Measurements from ENCODE around the gene SELENOI. TPM values are rescaled to one million over a fixed set of nuclear protein-coding genes. Genes with fewer than 3 reads are reported as not detected.
A peak's percentile ranks its signal among the peaks of the same experiment; 100 is the strongest.

Gene SELENOI
- total and polyA plus RNA-seq, 2 experiments from 2014 or later, result 8.4 to 67.8 TPM

DNA sequence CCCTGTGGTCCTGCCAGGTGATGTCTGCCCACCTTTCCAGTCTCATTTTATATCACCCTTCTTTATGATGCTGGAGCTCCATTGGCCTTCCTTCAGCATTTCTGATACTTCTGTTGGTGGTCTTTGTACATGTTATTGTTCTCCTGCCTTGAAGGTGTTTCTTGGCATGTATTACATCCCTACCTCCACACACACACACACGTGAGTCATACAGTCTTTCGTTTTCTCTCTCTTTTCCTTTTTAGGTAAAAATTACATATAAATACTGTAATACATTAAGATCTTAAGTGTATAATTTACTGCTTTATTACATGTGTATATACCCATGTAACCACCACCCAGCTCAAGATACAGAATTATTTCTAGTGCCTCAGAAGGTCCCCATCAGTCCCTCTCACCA, 10.8 kb downstream of the SELENOI start (continued):
- TF ChIP-seq, protein P1, sequence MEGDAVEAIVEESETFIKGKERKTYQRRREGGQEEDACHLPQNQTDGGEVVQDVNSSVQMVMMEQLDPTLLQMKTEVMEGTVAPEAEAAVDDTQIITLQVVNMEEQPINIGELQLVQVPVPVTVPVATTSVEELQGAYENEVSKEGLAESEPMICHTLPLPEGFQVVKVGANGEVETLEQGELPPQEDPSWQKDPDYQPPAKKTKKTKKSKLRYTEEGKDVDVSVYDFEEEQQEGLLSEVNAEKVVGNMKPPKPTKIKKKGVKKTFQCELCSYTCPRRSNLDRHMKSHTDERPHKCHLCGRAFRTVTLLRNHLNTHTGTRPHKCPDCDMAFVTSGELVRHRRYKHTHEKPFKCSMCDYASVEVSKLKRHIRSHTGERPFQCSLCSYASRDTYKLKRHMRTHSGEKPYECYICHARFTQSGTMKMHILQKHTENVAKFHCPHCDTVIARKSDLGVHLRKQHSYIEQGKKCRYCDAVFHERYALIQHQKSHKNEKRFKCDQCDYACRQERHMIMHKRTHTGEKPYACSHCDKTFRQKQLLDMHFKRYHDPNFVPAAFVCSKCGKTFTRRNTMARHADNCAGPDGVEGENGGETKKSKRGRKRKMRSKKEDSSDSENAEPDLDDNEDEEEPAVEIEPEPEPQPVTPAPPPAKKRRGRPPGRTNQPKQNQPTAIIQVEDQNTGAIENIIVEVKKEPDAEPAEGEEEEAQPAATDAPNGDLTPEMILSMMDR (conservative IDR thresholded peaks at IDR 0.05; ENCODE audit: low read depth in 2 of 2), result no peak
- TF ChIP-seq, protein P2, sequence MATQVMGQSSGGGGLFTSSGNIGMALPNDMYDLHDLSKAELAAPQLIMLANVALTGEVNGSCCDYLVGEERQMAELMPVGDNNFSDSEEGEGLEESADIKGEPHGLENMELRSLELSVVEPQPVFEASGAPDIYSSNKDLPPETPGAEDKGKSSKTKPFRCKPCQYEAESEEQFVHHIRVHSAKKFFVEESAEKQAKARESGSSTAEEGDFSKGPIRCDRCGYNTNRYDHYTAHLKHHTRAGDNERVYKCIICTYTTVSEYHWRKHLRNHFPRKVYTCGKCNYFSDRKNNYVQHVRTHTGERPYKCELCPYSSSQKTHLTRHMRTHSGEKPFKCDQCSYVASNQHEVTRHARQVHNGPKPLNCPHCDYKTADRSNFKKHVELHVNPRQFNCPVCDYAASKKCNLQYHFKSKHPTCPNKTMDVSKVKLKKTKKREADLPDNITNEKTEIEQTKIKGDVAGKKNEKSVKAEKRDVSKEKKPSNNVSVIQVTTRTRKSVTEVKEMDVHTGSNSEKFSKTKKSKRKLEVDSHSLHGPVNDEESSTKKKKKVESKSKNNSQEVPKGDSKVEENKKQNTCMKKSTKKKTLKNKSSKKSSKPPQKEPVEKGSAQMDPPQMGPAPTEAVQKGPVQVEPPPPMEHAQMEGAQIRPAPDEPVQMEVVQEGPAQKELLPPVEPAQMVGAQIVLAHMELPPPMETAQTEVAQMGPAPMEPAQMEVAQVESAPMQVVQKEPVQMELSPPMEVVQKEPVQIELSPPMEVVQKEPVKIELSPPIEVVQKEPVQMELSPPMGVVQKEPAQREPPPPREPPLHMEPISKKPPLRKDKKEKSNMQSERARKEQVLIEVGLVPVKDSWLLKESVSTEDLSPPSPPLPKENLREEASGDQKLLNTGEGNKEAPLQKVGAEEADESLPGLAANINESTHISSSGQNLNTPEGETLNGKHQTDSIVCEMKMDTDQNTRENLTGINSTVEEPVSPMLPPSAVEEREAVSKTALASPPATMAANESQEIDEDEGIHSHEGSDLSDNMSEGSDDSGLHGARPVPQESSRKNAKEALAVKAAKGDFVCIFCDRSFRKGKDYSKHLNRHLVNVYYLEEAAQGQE (IDR thresholded peaks at IDR 0.05; ENCODE audit: unreplicated experiment), result no peak
- no peak for TF ChIP-seq JUNB (IDR thresholded peaks at IDR 0.05; ENCODE audit: unreplicated experiment)
- no peak for TF ChIP-seq ZNF331 (CRISPR knock-in tag; IDR thresholded peaks at IDR 0.05; ENCODE audit: low read depth)

DNA sequence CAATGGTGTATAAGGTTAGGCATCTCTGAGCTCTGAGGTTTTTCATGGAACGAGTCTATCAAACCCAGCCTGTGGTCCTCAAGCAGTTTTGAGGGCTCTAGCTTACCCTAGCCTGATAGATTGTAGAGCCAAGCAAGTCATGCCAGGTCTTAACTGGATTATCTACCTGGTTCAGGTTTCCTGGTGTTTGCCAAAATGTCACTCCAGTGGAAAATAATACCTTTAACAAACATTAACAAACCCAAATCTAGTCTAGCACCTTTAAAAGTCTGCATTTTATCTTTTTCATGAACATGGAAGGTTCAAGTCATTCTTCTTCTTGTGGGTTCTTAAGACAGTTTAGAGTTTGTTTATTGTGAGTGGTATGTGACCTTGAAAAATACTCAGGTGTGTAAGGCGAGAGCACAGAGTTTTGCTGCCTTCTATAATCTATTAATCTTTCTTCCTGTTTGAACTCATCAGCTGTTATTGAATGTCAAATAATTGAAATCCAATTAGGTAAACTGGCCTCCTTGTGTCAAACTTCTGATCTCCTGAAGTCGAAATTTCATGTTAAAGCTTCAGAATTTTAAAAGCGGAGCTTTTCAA, 14.0 kb downstream of the SELENOI start:
- Histone ChIP-seq H3K27ac (ENCODE audit: low read depth) (no peak overlapping the region), H3K4me2 (no peak overlapping the region), H3K79me2 (replicated peaks; ENCODE audit: insufficient read depth) (peaks cover 99% of the 10 kb centered on the region), H3K27me3 (ENCODE audit: insufficient read depth) (no peaks in the 10 kb centered on the region), H3K9me2 (ENCODE audit: insufficient read depth) (no peaks in the 10 kb centered on the region), H3K4me1 (ENCODE audit: insufficient read depth) (peaks cover 5% of the 10 kb centered on the region; the same call in 1 of the 2 replicates), H2AFZ (no peak overlapping the region), H3K36me3 (ENCODE audit: insufficient read depth) (no peaks in the 10 kb centered on the region), H3F3A (replicated peaks; ENCODE audit: low read depth) (no peaks in the 10 kb centered on the region), H3K4me3 (no peak overlapping the region), H4K20me1 (replicated peaks; ENCODE audit: insufficient read depth) (peaks cover 49% of the 10 kb centered on the region)
- H3K36me3 Mint-ChIP-seq (ENCODE audit: low read depth), result no peaks in the 10 kb centered on the region
- peaks cover 19% of the 10 kb centered on the region for H3K4me1 Mint-ChIP-seq
- peaks cover 3% of the 10 kb centered on the region for H3K27me3 Mint-ChIP-seq (ENCODE audit: insufficient read depth, low read depth, poor library complexity)
- H3K4me3 Mint-ChIP-seq, result no peak overlapping the region
- DNase-seq (ENCODE audit: low spot score), result no peak
- no peak for ATAC-seq
- H3K9me3 Mint-ChIP-seq, result no peaks in the 10 kb centered on the region
- H3K27ac Mint-ChIP-seq, result 0 out of 2 replicates have a peak overlapping the region, but pooled peaks have one; percentile 50
- TF ChIP-seq ZNF331 (CRISPR knock-in tag; IDR thresholded peaks at IDR 0.05; ENCODE audit: low read depth) (no peak), ZNF114 (CRISPR knock-in tag; IDR thresholded peaks at IDR 0.05) (no peak), STAT1 (IDR thresholded peaks at IDR 0.05; ENCODE audit: unreplicated experiment) (no peak), POLR2AphosphoS5 (IDR thresholded peaks at IDR 0.05; ENCODE audit: low read depth) (no peak), EZH2 (IDR thresholded peaks at IDR 0.05; ENCODE audit: low read depth, unreplicated experiment) (no peak)
- TF ChIP-seq, protein P3, sequence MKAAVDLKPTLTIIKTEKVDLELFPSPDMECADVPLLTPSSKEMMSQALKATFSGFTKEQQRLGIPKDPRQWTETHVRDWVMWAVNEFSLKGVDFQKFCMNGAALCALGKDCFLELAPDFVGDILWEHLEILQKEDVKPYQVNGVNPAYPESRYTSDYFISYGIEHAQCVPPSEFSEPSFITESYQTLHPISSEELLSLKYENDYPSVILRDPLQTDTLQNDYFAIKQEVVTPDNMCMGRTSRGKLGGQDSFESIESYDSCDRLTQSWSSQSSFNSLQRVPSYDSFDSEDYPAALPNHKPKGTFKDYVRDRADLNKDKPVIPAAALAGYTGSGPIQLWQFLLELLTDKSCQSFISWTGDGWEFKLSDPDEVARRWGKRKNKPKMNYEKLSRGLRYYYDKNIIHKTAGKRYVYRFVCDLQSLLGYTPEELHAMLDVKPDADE (IDR thresholded peaks at IDR 0.05), result no peak
- TF ChIP-seq, protein P4, sequence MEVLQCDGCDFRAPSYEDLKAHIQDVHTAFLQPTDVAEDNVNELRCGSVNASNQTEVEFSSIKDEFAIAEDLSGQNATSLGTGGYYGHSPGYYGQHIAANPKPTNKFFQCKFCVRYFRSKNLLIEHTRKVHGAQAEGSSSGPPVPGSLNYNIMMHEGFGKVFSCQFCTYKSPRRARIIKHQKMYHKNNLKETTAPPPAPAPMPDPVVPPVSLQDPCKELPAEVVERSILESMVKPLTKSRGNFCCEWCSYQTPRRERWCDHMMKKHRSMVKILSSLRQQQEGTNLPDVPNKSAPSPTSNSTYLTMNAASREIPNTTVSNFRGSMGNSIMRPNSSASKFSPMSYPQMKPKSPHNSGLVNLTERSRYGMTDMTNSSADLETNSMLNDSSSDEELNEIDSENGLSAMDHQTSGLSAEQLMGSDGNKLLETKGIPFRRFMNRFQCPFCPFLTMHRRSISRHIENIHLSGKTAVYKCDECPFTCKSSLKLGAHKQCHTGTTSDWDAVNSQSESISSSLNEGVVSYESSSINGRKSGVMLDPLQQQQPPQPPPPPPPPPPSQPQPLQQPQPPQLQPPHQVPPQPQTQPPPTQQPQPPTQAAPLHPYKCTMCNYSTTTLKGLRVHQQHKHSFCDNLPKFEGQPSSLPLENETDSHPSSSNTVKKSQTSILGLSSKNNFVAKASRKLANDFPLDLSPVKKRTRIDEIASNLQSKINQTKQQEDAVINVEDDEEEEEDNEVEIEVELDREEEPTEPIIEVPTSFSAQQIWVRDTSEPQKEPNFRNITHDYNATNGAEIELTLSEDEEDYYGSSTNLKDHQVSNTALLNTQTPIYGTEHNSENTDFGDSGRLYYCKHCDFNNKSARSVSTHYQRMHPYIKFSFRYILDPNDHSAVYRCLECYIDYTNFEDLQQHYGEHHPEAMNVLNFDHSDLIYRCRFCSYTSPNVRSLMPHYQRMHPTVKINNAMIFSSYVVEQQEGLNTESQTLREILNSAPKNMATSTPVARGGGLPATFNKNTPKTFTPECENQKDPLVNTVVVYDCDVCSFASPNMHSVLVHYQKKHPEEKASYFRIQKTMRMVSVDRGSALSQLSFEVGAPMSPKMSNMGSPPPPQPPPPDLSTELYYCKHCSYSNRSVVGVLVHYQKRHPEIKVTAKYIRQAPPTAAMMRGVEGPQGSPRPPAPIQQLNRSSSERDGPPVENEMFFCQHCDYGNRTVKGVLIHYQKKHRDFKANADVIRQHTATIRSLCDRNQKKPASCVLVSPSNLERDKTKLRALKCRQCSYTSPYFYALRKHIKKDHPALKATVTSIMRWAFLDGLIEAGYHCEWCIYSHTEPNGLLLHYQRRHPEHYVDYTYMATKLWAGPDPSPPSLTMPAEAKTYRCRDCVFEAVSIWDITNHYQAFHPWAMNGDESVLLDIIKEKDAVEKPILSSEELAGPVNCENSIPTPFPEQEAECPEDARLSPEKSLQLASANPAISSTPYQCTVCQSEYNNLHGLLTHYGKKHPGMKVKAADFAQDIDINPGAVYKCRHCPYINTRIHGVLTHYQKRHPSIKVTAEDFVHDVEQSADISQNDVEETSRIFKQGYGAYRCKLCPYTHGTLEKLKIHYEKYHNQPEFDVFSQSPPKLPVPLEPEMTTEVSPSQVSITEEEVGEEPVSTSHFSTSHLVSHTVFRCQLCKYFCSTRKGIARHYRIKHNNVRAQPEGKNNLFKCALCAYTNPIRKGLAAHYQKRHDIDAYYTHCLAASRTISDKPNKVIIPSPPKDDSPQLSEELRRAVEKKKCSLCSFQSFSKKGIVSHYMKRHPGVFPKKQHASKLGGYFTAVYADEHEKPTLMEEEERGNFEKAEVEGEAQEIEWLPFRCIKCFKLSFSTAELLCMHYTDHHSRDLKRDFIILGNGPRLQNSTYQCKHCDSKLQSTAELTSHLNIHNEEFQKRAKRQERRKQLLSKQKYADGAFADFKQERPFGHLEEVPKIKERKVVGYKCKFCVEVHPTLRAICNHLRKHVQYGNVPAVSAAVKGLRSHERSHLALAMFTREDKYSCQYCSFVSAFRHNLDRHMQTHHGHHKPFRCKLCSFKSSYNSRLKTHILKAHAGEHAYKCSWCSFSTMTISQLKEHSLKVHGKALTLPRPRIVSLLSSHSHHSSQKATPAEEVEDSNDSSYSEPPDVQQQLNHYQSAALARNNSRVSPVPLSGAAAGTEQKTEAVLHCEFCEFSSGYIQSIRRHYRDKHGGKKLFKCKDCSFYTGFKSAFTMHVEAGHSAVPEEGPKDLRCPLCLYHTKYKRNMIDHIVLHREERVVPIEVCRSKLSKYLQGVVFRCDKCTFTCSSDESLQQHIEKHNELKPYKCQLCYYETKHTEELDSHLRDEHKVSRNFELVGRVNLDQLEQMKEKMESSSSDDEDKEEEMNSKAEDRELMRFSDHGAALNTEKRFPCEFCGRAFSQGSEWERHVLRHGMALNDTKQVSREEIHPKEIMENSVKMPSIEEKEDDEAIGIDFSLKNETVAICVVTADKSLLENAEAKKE (CRISPR knock-in tag; IDR thresholded peaks at IDR 0.05), result no peak
